Adrenal gland (tissue), 12 donors: ENCODE results near the gene VAMP4. TPM values are rescaled to one million over a fixed set of nuclear protein-coding genes. Genes with fewer than 3 reads are reported as not detected.

Experiments used
- DNase-seq, 7 donors: peaks; one replicate each; pipeline ENCODE4 v3.0.0-alpha.2; 2019 to 2020
- H3K27ac ChIP-seq, 5 donors: fragments of 200-600 bp; sonication (generic) in 4 of 5; 1 replicate in 3 of 5; 2 replicates in 2 of 5; pipeline versions ENCODE4 v1.5.1 to v1.8.0; 2016 to 2020; ENCODE audit warnings: mild to moderate bottlenecking in 1 of 5
- H3K27me3 ChIP-seq: fragments of 200-600 bp; 2 replicates; pipeline ENCODE4 v1.8.0; 2021
- H3K36me3 ChIP-seq, 2 donors: fragments of 200-600 bp; replicated peaks in 1 of 2; 1 replicate in 1 of 2; 2 replicates in 1 of 2; pipeline versions ENCODE4 v1.5.1 to v1.8.0; 2018 to 2022
- H3K4me1 ChIP-seq, 2 donors: fragments of 200-600 bp; replicated peaks in 1 of 2; 1 replicate in 1 of 2; 2 replicates in 1 of 2; pipeline versions ENCODE4 v1.5.1 to v1.8.0; 2018 to 2021
- H3K4me3 ChIP-seq, 4 donors: fragments of 200-600 bp; sonication (generic) in 3 of 4; one replicate each; pipeline ENCODE4 v1.5.1; 2016 to 2018
- H3K9me3 ChIP-seq, 3 donors: fragments of 200-600 bp; sonication (generic) in 1 of 3; replicated peaks in 1 of 3; 1 replicate in 2 of 3; 2 replicates in 1 of 3; pipeline versions ENCODE4 v1.5.1 to v1.8.0; 2016 to 2021
- POLR2A ChIP-seq, 2 donors: fragments of 450-650 bp; IDR thresholded peaks; one replicate each; pipeline ENCODE4 v1.6.1; 2017; ENCODE audit warnings: antibody characterized with exemption in 2 of 2, mild to moderate bottlenecking in 2 of 2, moderate library complexity in 1 of 2
- WGBS, 4 donors: extraction: QIAGEN DNeasy Blood & Tissue Kit in 2 of 4; methylation state at CpG; one replicate each; pipeline versions ENCODE4 v1.1.5 to v1.1.7; 2013 to 2017; 5-methylcytosine and 5-hydroxymethylcytosine counted together
- intact Hi-C, 2 donors: fragments of 100-400 bp; cut with DNase I; formaldehyde crosslinking; loops; one replicate each; pipeline versions ENCODE4 v1.14.1 to v1.15.0; 2022 to 2023
- polyA plus RNA-seq, 3 donors: library from polyadenylated mRNA; stranded (reverse); fragments of 200-250 nt in 2 of 3; fragments of 350-450 nt in 1 of 3; fragmentation: Illumina TruSeq in 1 of 3; extraction: RNeasy Lipid Tissue Mini Kit (QIAGEN cat#74804) in 1 of 3; gene quantifications; one replicate each; pipeline ENCODE4 v1.2.3, GENCODE V29; 2013 to 2014
- total RNA-seq, 9 donors: library from RNA; depleted of rRNA in 4 of 9; stranded (reverse); fragments of >200 nt in 4 of 9; fragments of 120-200 nt in 1 of 9; fragmentation: NEBNext Ultra II Directional in 1 of 9; extraction: Animal tissue kit (Norgen Biotek cat#: 25700) in 1 of 9; gene quantifications; one replicate each; pipeline versions ENCODE4 v1.1.0 to v1.2.4, GENCODE V29; 2013 to 2023
- TF ChIP-seq, protein P1 (sequence below), 6 experiments: fragments of 450-650 bp in 4 of 6; fragments of 200-600 bp in 2 of 6; sonication (generic) in 1 of 6; IDR thresholded peaks; 1 replicate in 5 of 6; 2 replicates in 1 of 6; pipeline versions ENCODE4 v1.5.1 to v1.8.0; 2016 to 2021; ENCODE audit warnings: antibody characterized with exemption in 6 of 6, mild to moderate bottlenecking in 2 of 6, moderate library complexity in 1 of 6
- donor health status: healthy with polysubstance abuse.
- donor health status: Bipolar disorder and iron deficiency.
- donor health status: DM: yes; HTN: yes; CAD: no.
- donor health status: DM: no; HTN: no; CAD: no.
- donor health status: DM: no; HTN: no; CAD: no.
- donor health status: DM: yes; HTN: yes; CAD: no.

VAMP4 gene
- total and polyA plus RNA-seq, 12 donors = 6.1 to 23.7 (median 14.8) TPM

DNA sequence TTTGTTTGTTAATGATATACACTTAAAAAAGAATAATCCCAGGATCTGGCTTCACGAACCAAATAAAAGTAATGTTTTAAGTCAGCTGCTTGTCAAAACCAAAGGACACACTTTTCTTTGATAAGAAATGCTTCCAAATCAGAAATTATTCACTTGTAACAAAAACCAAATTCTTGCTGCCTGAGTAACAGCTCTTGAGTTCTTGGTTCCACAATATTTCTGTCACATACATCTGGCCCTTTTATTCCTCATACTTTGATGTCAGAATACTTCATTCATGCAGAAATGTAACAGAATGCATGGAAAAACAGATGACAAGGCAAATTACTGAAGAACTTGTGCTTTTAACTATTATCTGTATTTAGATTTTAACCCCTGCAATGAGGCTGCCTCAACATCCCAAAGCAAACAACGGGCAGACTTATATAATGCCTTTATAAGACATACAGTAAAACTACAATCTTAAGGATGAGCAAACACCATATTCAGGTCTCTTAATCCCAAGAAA is 1.5 kb downstream of the VAMP4 start:
- H3K4me3 ChIP-seq = peak overlapping the region in 1 of 4 donors; percentile 73
- H3K27ac ChIP-seq = no peak overlapping the region
- peaks cover 0 to 14% of the 10 kb centered on the region in 2 donors for H3K36me3 ChIP-seq
- H3K9me3 ChIP-seq = no peaks in the 10 kb centered on the region
- no peak for DNase-seq
- 53 to 70% (median 65%) methylated on average over 2 of the region's 2 CpGs for WGBS, 4 donors
- no peak for TF ChIP-seq POLR2A (IDR thresholded peaks at IDR 0.05)
- TF ChIP-seq, protein P1, sequence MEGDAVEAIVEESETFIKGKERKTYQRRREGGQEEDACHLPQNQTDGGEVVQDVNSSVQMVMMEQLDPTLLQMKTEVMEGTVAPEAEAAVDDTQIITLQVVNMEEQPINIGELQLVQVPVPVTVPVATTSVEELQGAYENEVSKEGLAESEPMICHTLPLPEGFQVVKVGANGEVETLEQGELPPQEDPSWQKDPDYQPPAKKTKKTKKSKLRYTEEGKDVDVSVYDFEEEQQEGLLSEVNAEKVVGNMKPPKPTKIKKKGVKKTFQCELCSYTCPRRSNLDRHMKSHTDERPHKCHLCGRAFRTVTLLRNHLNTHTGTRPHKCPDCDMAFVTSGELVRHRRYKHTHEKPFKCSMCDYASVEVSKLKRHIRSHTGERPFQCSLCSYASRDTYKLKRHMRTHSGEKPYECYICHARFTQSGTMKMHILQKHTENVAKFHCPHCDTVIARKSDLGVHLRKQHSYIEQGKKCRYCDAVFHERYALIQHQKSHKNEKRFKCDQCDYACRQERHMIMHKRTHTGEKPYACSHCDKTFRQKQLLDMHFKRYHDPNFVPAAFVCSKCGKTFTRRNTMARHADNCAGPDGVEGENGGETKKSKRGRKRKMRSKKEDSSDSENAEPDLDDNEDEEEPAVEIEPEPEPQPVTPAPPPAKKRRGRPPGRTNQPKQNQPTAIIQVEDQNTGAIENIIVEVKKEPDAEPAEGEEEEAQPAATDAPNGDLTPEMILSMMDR (IDR thresholded peaks at IDR 0.05) = no peak
- intact Hi-C loops = no loop called here
- no peaks in the 10 kb centered on the region for H3K27me3 ChIP-seq
- H3K4me1 ChIP-seq = peaks cover 27 to 37% of the 10 kb centered on the region in 2 donors

DNA sequence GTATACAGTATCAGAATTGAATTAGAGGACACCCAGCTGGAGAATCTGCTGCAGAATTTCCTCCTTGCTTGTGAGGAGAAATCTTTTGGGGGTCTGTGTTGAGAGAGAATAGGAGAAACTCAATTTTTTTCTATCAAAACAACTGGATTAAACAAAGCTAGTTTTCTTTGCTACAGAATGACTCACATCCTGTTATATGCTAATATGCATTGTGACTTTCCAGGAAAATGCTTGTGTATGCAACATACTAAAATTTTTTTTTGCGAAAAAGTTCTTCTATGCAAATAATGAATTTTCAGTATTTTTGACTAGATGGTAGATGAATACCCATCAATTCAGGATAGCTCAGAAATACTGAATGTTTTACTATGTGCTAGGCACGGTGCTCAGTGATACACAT is 2.2 kb downstream of the VAMP4 start:
- peak overlapping the region in 1 of 5 donors; percentile 27 for H3K27ac ChIP-seq
- intact Hi-C loops = no loop called here

DNA sequence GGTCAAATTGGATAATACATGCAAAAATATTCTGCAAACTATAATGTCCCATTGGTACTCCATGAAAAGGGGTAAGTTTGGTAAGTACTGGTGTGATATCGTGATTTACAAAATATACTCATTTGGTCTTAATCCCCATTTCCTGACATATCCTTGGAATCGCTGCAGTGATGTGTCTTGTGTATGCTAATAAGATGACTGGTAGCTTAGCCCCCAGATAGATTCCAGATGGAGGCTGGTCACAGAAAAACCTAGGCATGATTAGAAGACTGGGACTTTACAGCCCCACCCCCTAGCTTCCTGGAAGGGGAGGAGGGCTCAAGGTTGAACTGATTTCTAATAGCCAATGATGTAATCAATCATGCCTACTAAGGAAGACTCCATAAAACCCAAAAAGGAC is 3.0 kb downstream of the VAMP4 start:
- WGBS, 4 donors = 88 to 90% (median 89%) methylated on average over 2 of the region's 2 CpGs
- no peak for TF ChIP-seq POLR2A (IDR thresholded peaks at IDR 0.05)
- TF ChIP-seq, protein P1 (IDR thresholded peaks at IDR 0.05) = no peak
- Histone ChIP-seq H3K27ac (no peak overlapping the region), H3K4me3 (no peak overlapping the region), H3K9me3 (no peaks in the 10 kb centered on the region), H3K36me3 (peaks cover 0 to 14% of the 10 kb centered on the region in 2 donors), H3K4me1 (peaks cover 27 to 37% of the 10 kb centered on the region in 2 donors), H3K27me3 (no peaks in the 10 kb centered on the region)
- no peak for DNase-seq
- intact Hi-C loops = no loop called here

More for the DNA sequence above, 2.2 kb downstream of the VAMP4 start:
- H3K27me3 ChIP-seq = no peaks in the 10 kb centered on the region
- no peak overlapping the region for H3K4me3 ChIP-seq
- WGBS, 4 donors = 78 to 84% (median 80%) methylated on average over 2 of the region's 2 CpGs
- H3K36me3 ChIP-seq = peaks cover 0 to 14% of the 10 kb centered on the region in 2 donors
- TF ChIP-seq POLR2A (IDR thresholded peaks at IDR 0.05) = no peak
- TF ChIP-seq, protein P1 (IDR thresholded peaks at IDR 0.05) = no peak
- no peak for DNase-seq
- peaks cover 27 to 37% of the 10 kb centered on the region in 2 donors for H3K4me1 ChIP-seq
- H3K9me3 ChIP-seq = no peaks in the 10 kb centered on the region

DNA sequence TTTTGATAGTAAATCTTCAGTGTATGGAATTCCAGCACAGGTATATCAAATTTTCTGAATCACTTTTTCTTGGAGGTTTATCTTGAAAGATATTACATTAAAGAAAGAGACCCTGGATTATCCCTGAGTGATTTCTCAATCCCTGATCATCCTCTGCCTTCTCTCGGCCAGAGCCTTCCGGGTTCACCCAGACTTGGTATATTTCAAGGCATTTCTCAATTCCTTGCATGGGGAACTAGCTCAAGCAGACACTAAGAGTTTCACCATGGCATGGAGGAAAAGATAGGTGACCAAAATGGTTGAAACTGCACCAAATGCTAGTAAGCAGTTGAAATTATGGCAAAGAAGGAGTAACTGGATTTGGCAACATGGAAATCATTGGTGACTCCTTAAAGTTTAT is 5.7 kb downstream of the VAMP4 start:
- TF ChIP-seq, protein P1 (IDR thresholded peaks at IDR 0.05) = no peak
- TF ChIP-seq POLR2A (IDR thresholded peaks at IDR 0.05) = no peak
- H3K9me3 ChIP-seq = no peaks in the 10 kb centered on the region
- H3K27ac ChIP-seq = no peak overlapping the region
- no peaks in the 10 kb centered on the region for H3K27me3 ChIP-seq
- peaks cover 20 to 28% of the 10 kb centered on the region in 2 donors for H3K4me1 ChIP-seq
- 86 to 98% (median 96%) methylated on average over 2 of the region's 2 CpGs for WGBS, 4 donors
- intact Hi-C loops = no loop called here
- H3K4me3 ChIP-seq = no peak overlapping the region
- DNase-seq = no peak
- H3K36me3 ChIP-seq = peaks cover 0 to 14% of the 10 kb centered on the region in 2 donors
